HG03045 (cell line): ENCODE results near the gene VANGL2.

Experiments
- ATAC-seq: cut with Tn5 transposase; IDR thresholded peaks from one replicate; pipeline ENCODE4 v1.9.1; 2021; ENCODE audit warnings: mild to moderate bottlenecking, moderate library complexity; ENCODE audit not compliant: unreplicated experiment

Gene VANGL2

GRCh38 chr1:160404094-160404493 is 3.7 kb downstream of the VANGL2 start:
- ATAC-seq = no peak

GRCh38 chr1:160405331-160405877 is 5.0 kb downstream of the VANGL2 start:
- ATAC-seq = no peak

GRCh38 chr1:160406131-160406968 is 6.0 kb downstream of the VANGL2 start:
- no peak for ATAC-seq

GRCh38 chr1:160407839-160408801 is 7.8 kb downstream of the VANGL2 start:
- ATAC-seq = no peak

- ATAC-seq = no peak
These were observed 8.5 kb downstream of the VANGL2 start for GRCh38 chr1:160408864-160409263.

GRCh38 chr1:160409486-160409885 is 9.1 kb downstream of the VANGL2 start:
- no peak for ATAC-seq

GRCh38 chr1:160410406-160411005 is 10.1 kb downstream of the VANGL2 start:
- ATAC-seq = no peak

- no peak for ATAC-seq
These were observed 11.1 kb downstream of the VANGL2 start for GRCh38 chr1:160411271-160412027.

- ATAC-seq = no peak
These were observed 11.6 kb downstream of the VANGL2 start for GRCh38 chr1:160412028-160412362.

GRCh38 chr1:160413716-160414115 is 13.4 kb downstream of the VANGL2 start:
- no peak for ATAC-seq

GRCh38 chr1:160414881-160415280 is 14.5 kb downstream of the VANGL2 start:
- ATAC-seq = no peak

- no peak for ATAC-seq
These were observed 15.4 kb downstream of the VANGL2 start for GRCh38 chr1:160415696-160416290.

- ATAC-seq = no peak
These were observed 16.0 kb downstream of the VANGL2 start for GRCh38 chr1:160416369-160416768.

- no peak for ATAC-seq
These were observed 18.1 kb downstream of the VANGL2 start for GRCh38 chr1:160418483-160418882.

- no peak for ATAC-seq
These were observed 18.9 kb downstream of the VANGL2 start for GRCh38 chr1:160419150-160419837.

GRCh38 chr1:160419838-160420169 is 19.4 kb downstream of the VANGL2 start:
- no peak for ATAC-seq

GRCh38 chr1:160420881-160421842 is 20.8 kb downstream of the VANGL2 start:
- ATAC-seq = no peak

GRCh38 chr1:160421881-160422280 is 21.5 kb downstream of the VANGL2 start:
- no peak for ATAC-seq
